ENCODE results near the gene MANF.

GRCh38 chr3:51386852-51387229 is 1.8 kb downstream of the MANF start:
- TF ChIP-seq POLR2A (IDR thresholded peaks at IDR 0.05) (no peak), CTCF (IDR thresholded peaks at IDR 0.05) (no peak), EP300 (IDR thresholded peaks at IDR 0.05) (no peak)

Data from ovary (tissue), 3 donors.